ENCODE measurements around the gene CACNA1C. TPM values are rescaled to one million over a fixed set of nuclear protein-coding genes. Genes with fewer than 3 reads are reported as not detected.
A peak's percentile ranks its signal among the peaks of the same experiment; 100 is the strongest.

Gene CACNA1C
- total RNA-seq, 4 donors from 2014 or later: 1.4 to 3.7 (median 2.2) TPM

- 72% methylated on average over 7 of the region's 7 CpGs for WGBS
- no peak overlapping the region for H3K27ac ChIP-seq
- peak in 1 of 2 donors; percentile 32 for DNase-seq (ENCODE audit: low spot score in 2 of 2)
These were observed 584.1 kb downstream of the CACNA1C start for GRCh38 chr12:2636741-2637340.

GRCh38 chr12:2637371-2637770 is 584.6 kb downstream of the CACNA1C start:
- Histone ChIP-seq H3K27me3 (no peaks in the 10 kb centered on the region), H3K27ac (no peak overlapping the region), H3K4me3 (no peak overlapping the region), H3K9me3 (no peaks in the 10 kb centered on the region), H3K36me3 (no peaks in the 10 kb centered on the region), H3K4me1 (peaks cover 19% of the 10 kb centered on the region)
- TF ChIP-seq POLR2AphosphoS5 (IDR thresholded peaks at IDR 0.05) (no peak), CTCF (IDR thresholded peaks at IDR 0.05) (no peak), EP300 (IDR thresholded peaks at IDR 0.05) (no peak), POLR2A (IDR thresholded peaks at IDR 0.05) (no peak)
- no peak for DNase-seq (ENCODE audit: low spot score in 2 of 2)
- 90% methylated on average over 8 of the region's 8 CpGs for WGBS

More at GRCh38 chr12:2636741-2637340, 584.1 kb downstream of the CACNA1C start:
- Histone ChIP-seq H3K4me1 (peaks cover 18% of the 10 kb centered on the region), H3K36me3 (no peaks in the 10 kb centered on the region), H3K9me3 (no peaks in the 10 kb centered on the region), H3K4me3 (no peak overlapping the region), H3K27me3 (no peaks in the 10 kb centered on the region)
- TF ChIP-seq POLR2AphosphoS5 (IDR thresholded peaks at IDR 0.05): no peak
- no peak for TF ChIP-seq POLR2A (IDR thresholded peaks at IDR 0.05)
- TF ChIP-seq EP300 (IDR thresholded peaks at IDR 0.05): no peak
- TF ChIP-seq CTCF (IDR thresholded peaks at IDR 0.05): no peak

- Histone ChIP-seq H3K27ac (no peak overlapping the region), H3K4me3 (no peak overlapping the region), H3K4me1 (peaks cover 19% of the 10 kb centered on the region), H3K27me3 (no peaks in the 10 kb centered on the region), H3K9me3 (no peaks in the 10 kb centered on the region), H3K36me3 (no peaks in the 10 kb centered on the region)
- DNase-seq (ENCODE audit: low spot score in 2 of 2): no peak
- WGBS: 91% methylated on average over 15 of the region's 15 CpGs
- TF ChIP-seq POLR2A (IDR thresholded peaks at IDR 0.05) (no peak), POLR2AphosphoS5 (IDR thresholded peaks at IDR 0.05) (no peak), CTCF (IDR thresholded peaks at IDR 0.05) (no peak), EP300 (IDR thresholded peaks at IDR 0.05) (no peak)
These were observed 585.7 kb downstream of the CACNA1C start for GRCh38 chr12:2638273-2639019.

- Histone ChIP-seq H3K4me1 (peaks cover 19% of the 10 kb centered on the region), H3K27me3 (no peaks in the 10 kb centered on the region), H3K4me3 (no peak overlapping the region), H3K36me3 (no peaks in the 10 kb centered on the region), H3K27ac (no peak overlapping the region), H3K9me3 (no peaks in the 10 kb centered on the region)
- DNase-seq (ENCODE audit: low spot score in 2 of 2): no peak
- TF ChIP-seq POLR2A (IDR thresholded peaks at IDR 0.05) (no peak), POLR2AphosphoS5 (IDR thresholded peaks at IDR 0.05) (no peak), EP300 (IDR thresholded peaks at IDR 0.05) (no peak), CTCF (IDR thresholded peaks at IDR 0.05) (no peak)
- 95% methylated on average over 10 of the region's 10 CpGs for WGBS
These were observed 586.2 kb downstream of the CACNA1C start for GRCh38 chr12:2639020-2639298.

GRCh38 chr12:2640281-2640680 is 587.5 kb downstream of the CACNA1C start:
- DNase-seq (ENCODE audit: low spot score in 2 of 2): peak in 1 of 2 donors; percentile 78
- no peaks in the 10 kb centered on the region for H3K27me3 ChIP-seq
- H3K4me3 ChIP-seq: no peak overlapping the region
- no peaks in the 10 kb centered on the region for H3K9me3 ChIP-seq
- 52% methylated on average over 10 of the region's 10 CpGs for WGBS
- H3K4me1 ChIP-seq: peaks cover 19% of the 10 kb centered on the region
- TF ChIP-seq CTCF (IDR thresholded peaks at IDR 0.05): no peak
- TF ChIP-seq POLR2AphosphoS5 (IDR thresholded peaks at IDR 0.05): no peak
- no peak for TF ChIP-seq EP300 (IDR thresholded peaks at IDR 0.05)
- no peak for TF ChIP-seq POLR2A (IDR thresholded peaks at IDR 0.05)
- no peaks in the 10 kb centered on the region for H3K36me3 ChIP-seq
- H3K27ac ChIP-seq: no peak overlapping the region

Measured in suprapubic skin (tissue), 4 donors.